HepG2 (cell line): ENCODE data around the gene APOC1. TPM values are rescaled to one million over a fixed set of nuclear protein-coding genes. Genes with fewer than 3 reads are reported as not detected.

Experiments used
- ARNT2 ChIP-seq: sonication (generic); formaldehyde crosslinking; IDR thresholded peaks from 2 replicates; pipeline ENCODE4 v1.8.0; 2022; ENCODE audit warnings: mild to moderate bottlenecking, low read depth, missing genetic modification reagents, moderate library complexity
- FOXM1 ChIP-seq: sonication (generic); formaldehyde crosslinking; IDR thresholded peaks from 2 replicates; pipeline ENCODE4 v1.5.0; 2020; ENCODE audit warnings: missing genetic modification reagents
- GTF2F1 ChIP-seq: fragments of 150-350 bp; IDR thresholded peaks from 2 replicates; pipeline ENCODE4 v1.6.1; 2014; ENCODE audit warnings: low read length
- KLF16 ChIP-seq, 2 experiments: sonication (generic) in 1 of 2; formaldehyde crosslinking in 1 of 2; IDR thresholded peaks; 2 replicates each; pipeline versions ENCODE4 v1.6.1 to v1.8.0; 2016 to 2023; ENCODE audit warnings: missing genetic modification reagents in 2 of 2, missing compliant biosample characterization in 1 of 2
- MXD4 ChIP-seq: IDR thresholded peaks from 2 replicates; pipeline ENCODE4 v1.6.1; 2016; ENCODE audit warnings: mild to moderate bottlenecking, missing biosample characterization, missing genetic modification reagents
- NKX3-1 ChIP-seq: sonication (generic); formaldehyde crosslinking; IDR thresholded peaks from 2 replicates; pipeline ENCODE4 v1.5.0; 2020; ENCODE audit warnings: missing genetic modification reagents
- PAX8 ChIP-seq: sonication (generic); formaldehyde crosslinking; IDR thresholded peaks from 2 replicates; pipeline ENCODE4 v1.8.0; 2022; ENCODE audit warnings: mild to moderate bottlenecking, missing genetic modification reagents, borderline replicate concordance
- REST ChIP-seq, 2 experiments: IDR thresholded peaks; 2 replicates each; pipeline ENCODE4 v1.6.1; 2011 to 2012; ENCODE audit warnings: low read length in 2 of 2, borderline replicate concordance in 1 of 2, low read depth in 1 of 2, mild to moderate bottlenecking in 1 of 2, moderate library complexity in 1 of 2
- RFXAP ChIP-seq: sonication (generic); formaldehyde crosslinking; IDR thresholded peaks from 2 replicates; pipeline ENCODE4 v1.4.0; 2020; ENCODE audit warnings: missing genetic modification reagents, borderline replicate concordance
- SP4 ChIP-seq: sonication (generic); formaldehyde crosslinking; IDR thresholded peaks from 2 replicates; pipeline ENCODE4 v1.8.1; 2023; ENCODE audit warnings: mild to moderate bottlenecking, missing genetic modification reagents
- THAP11 ChIP-seq: IDR thresholded peaks from 2 replicates; pipeline ENCODE4 v1.6.1; 2016; ENCODE audit warnings: missing biosample characterization, missing genetic modification reagents
- UBTF ChIP-seq: sonication (generic); formaldehyde crosslinking; IDR thresholded peaks from 2 replicates; pipeline ENCODE4 v1.4.0; 2020; ENCODE audit warnings: mild to moderate bottlenecking, missing genetic modification reagents
- ZNF235 ChIP-seq: sonication (generic); formaldehyde crosslinking; IDR thresholded peaks from 2 replicates; pipeline ENCODE4 v1.8.1; 2023; ENCODE audit warnings: mild to moderate bottlenecking, missing genetic modification reagents, borderline replicate concordance
- ZNF275 ChIP-seq: sonication (generic); formaldehyde crosslinking; IDR thresholded peaks from 2 replicates; pipeline ENCODE4 v1.8.0; 2022; ENCODE audit warnings: missing genetic modification reagents, mild to moderate bottlenecking, inconsistent platforms, borderline replicate concordance
- ZNF343 ChIP-seq: sonication (generic); formaldehyde crosslinking; IDR thresholded peaks from 2 replicates; pipeline ENCODE4 v1.4.0; 2020; ENCODE audit warnings: mild to moderate bottlenecking, missing genetic modification reagents
- ZNF503 ChIP-seq: sonication (generic); formaldehyde crosslinking; IDR thresholded peaks from 2 replicates; pipeline ENCODE4 v1.4.0; 2020; ENCODE audit warnings: missing genetic modification reagents
- ZNF552 ChIP-seq: sonication (generic); formaldehyde crosslinking; IDR thresholded peaks from 2 replicates; pipeline ENCODE4 v1.9.0; 2022; ENCODE audit warnings: missing genetic modification reagents, mild to moderate bottlenecking, borderline replicate concordance
- ZNF816 ChIP-seq: sonication (generic); formaldehyde crosslinking; IDR thresholded peaks from 2 replicates; pipeline ENCODE4 v1.8.0; 2022; ENCODE audit warnings: missing genetic modification reagents, mild to moderate bottlenecking, borderline replicate concordance
- polyA plus RNA-seq, 8 experiments: library from polyadenylated mRNA; depleted of rRNA in 3 of 8; stranded (reverse) in 7 of 8; unstranded in 1 of 8; fragments of >200 nt; fragmentation: Illumina TruSeq in 4 of 8; extraction: Trizol in 4 of 8; gene quantifications; 2 replicates each; pipeline versions ENCODE4 v1.2.1 to v1.2.3, GENCODE V29; 2011 to 2016; ENCODE audit warnings: low read depth in 4 of 8, missing spikeins in 1 of 8, mixed read lengths in 1 of 8; ENCODE audit not compliant: insufficient read depth in 1 of 8
- total RNA-seq, 5 experiments: library from RNA; depleted of rRNA; stranded (reverse); fragments of >200 nt; fragmentation: Illumina TruSeq; extraction: Trizol; gene quantifications; 2 replicates each; pipeline ENCODE4 v1.2.3, GENCODE V29; 2016; ENCODE audit warnings: low read depth in 1 of 5

APOC1 gene
- total and polyA plus RNA-seq, 2 of the 13 experiments (the other 11 are each of a cell fraction or from before 2014, with no cell fraction given): 600 to 1,235 TPM

- TF ChIP-seq ZNF552 (CRISPR knock-in tag) (no peak), UBTF (CRISPR knock-in tag) (peak; percentile 3; the same call in 1 of the 2 replicates), KLF16 (CRISPR knock-in tag; IDR thresholded peaks at IDR 0.05) (no peak; a peak in 1 of 4 replicates), THAP11 (CRISPR knock-in tag) (no peak), REST (IDR thresholded peaks at IDR 0.05; ENCODE audit: borderline replicate concordance in 1 of 2, low read depth in 1 of 2, low read length in 2 of 2) (no peak), PAX8 (CRISPR knock-in tag) (no peak), SP4 (CRISPR knock-in tag) (peak; percentile 100), ZNF816 (no peak), ZNF503 (no peak), MXD4 (CRISPR knock-in tag) (peak; percentile 80), RFXAP (CRISPR knock-in tag) (no peak), ARNT2 (CRISPR knock-in tag) (no peak), GTF2F1 (no peak), ZNF235 (no peak), NKX3-1 (no peak), ZNF343 (CRISPR knock-in tag) (no peak), FOXM1 (no peak), ZNF275 (no peak)
Measured at GRCh38 chr19:44891016-44891882, 23.2 kb upstream of the APOC1 start, which contains the start of gene TOMM40 (continued).
